Glutamatergic neuron (in vitro differentiated cells): ENCODE data around the gene AXL. TPM values are rescaled to one million over a fixed set of nuclear protein-coding genes. Genes with fewer than 3 reads are reported as not detected.

Experiments
- DNase-seq: peaks from one replicate; pipeline ENCODE4 v3.0.0; 2022
- H3K27ac Mint-ChIP-seq: one replicate; pipeline ENCODE4 v1.8.0; 2020; ENCODE audit warnings: mild to moderate bottlenecking, mixed read lengths, inconsistent platforms; ENCODE audit not compliant: unreplicated experiment
- H3K27me3 Mint-ChIP-seq: one replicate; pipeline ENCODE4 v1.8.0; 2020; ENCODE audit warnings: mild to moderate bottlenecking, moderate library complexity, mixed read lengths, inconsistent platforms; ENCODE audit not compliant: unreplicated experiment
- H3K36me3 Mint-ChIP-seq: one replicate; pipeline ENCODE4 v1.8.0; 2020; ENCODE audit warnings: mild to moderate bottlenecking, mixed read lengths, inconsistent platforms; ENCODE audit not compliant: unreplicated experiment
- H3K4me1 Mint-ChIP-seq: one replicate; pipeline ENCODE4 v1.8.0; 2020; ENCODE audit warnings: mild to moderate bottlenecking, low read depth, mixed read lengths, inconsistent platforms; ENCODE audit not compliant: unreplicated experiment
- H3K4me3 Mint-ChIP-seq: one replicate; pipeline ENCODE4 v1.8.0; 2020; ENCODE audit warnings: mild to moderate bottlenecking, mixed read lengths, inconsistent platforms; ENCODE audit not compliant: unreplicated experiment
- H3K9me3 Mint-ChIP-seq: one replicate; pipeline ENCODE4 v1.8.0; 2020; ENCODE audit warnings: mild to moderate bottlenecking, moderate library complexity, mixed read lengths, inconsistent platforms; ENCODE audit not compliant: unreplicated experiment
- CTCF ChIP-seq: fragments of 200-600 bp; sonication (generic); IDR thresholded peaks from one replicate; pipeline ENCODE4 v1.5.0; 2021; ENCODE audit not compliant: partially characterized antibody, unreplicated experiment
- total RNA-seq: library from RNA; stranded (reverse); fragmentation: NEBNext Ultra II Directional; extraction: Animal tissue kit (Norgen Biotek cat#: 25700); gene quantifications from one replicate; pipeline ENCODE4 v1.2.1, GENCODE V29; 2021; ENCODE audit not compliant: unreplicated experiment

Gene AXL
- total RNA-seq, 1 donor from 2014 or later = not detected

- H3K9me3 Mint-ChIP-seq = peaks cover 20% of the 10 kb centered on the region
- H3K36me3 Mint-ChIP-seq = no peaks in the 10 kb centered on the region
- H3K27ac Mint-ChIP-seq = peak overlapping the region; percentile 97
- peaks cover 16% of the 10 kb centered on the region for H3K4me1 Mint-ChIP-seq
- H3K4me3 Mint-ChIP-seq = peak overlapping the region; percentile 94
- H3K27me3 Mint-ChIP-seq = peaks cover 9% of the 10 kb centered on the region
- no peak for DNase-seq
- no peak for TF ChIP-seq CTCF
These were observed 42.6 kb downstream of the AXL start for GRCh38 chr19:41261474-41262190.

GRCh38 chr19:41263042-41263849 lies 44.2 kb downstream of the AXL start:
- H3K36me3 Mint-ChIP-seq = no peaks in the 10 kb centered on the region
- peaks cover 7% of the 10 kb centered on the region for H3K27me3 Mint-ChIP-seq
- no peak for TF ChIP-seq CTCF
- DNase-seq = peak; percentile 66
- peaks cover 20% of the 10 kb centered on the region for H3K9me3 Mint-ChIP-seq
- H3K4me1 Mint-ChIP-seq = peaks cover 25% of the 10 kb centered on the region
- H3K4me3 Mint-ChIP-seq = peak overlapping the region; percentile 94
- H3K27ac Mint-ChIP-seq = peak overlapping the region; percentile 97

DNA sequence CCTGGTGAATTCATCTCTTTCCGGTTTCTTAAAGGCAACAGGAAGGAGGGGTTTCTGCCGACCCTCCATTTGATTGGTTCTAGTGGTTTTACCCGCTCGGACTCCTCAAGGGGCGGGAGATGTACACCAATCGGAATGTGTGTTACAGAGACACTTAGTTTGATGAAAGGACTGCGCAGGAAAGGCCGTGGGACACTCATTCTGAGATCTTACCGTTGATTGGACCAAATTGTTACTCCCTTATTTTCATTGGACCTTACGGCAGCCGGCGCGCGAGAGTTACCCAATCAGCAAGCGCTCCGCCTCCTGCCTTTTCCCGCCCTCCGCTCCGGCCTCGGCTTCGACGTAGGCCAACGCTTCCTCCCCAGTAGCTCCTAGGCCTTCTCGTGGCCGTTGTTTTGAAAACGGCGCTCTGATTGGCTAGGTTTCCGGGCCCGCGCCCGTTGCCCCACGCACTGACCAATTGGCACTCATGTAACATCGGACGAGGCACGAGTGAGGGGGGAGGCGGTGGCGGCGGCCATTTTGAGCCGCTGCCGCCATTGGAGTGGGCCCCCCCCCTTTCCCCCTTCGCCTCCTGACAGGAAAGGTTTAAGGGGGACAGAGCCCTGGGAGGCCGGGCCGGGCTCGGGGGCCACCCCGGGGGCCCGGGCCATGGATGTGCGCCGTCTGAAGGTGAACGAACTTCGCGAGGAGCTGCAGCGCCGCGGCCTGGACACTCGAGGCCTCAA lies 45.0 kb downstream of the AXL start, which contains the start of gene HNRNPUL1:
Gene HNRNPUL1, plus strand, starts transcription at position 523 of the 731 bp plus-strand sequence. Its CDS starts 132 bp downstream, at position 655.
- peaks cover 20% of the 10 kb centered on the region for H3K9me3 Mint-ChIP-seq
- no peak for TF ChIP-seq CTCF
- peaks cover 25% of the 10 kb centered on the region for H3K4me1 Mint-ChIP-seq
- peaks cover 7% of the 10 kb centered on the region for H3K27me3 Mint-ChIP-seq
- peak within 1 kb of the TSS; percentile 97 for H3K4me3 Mint-ChIP-seq
- H3K27ac Mint-ChIP-seq = peak within 1 kb of the TSS; percentile 97
- peak; percentile 97 for DNase-seq
- H3K36me3 Mint-ChIP-seq = no peaks in the 10 kb centered on the region

DNA sequence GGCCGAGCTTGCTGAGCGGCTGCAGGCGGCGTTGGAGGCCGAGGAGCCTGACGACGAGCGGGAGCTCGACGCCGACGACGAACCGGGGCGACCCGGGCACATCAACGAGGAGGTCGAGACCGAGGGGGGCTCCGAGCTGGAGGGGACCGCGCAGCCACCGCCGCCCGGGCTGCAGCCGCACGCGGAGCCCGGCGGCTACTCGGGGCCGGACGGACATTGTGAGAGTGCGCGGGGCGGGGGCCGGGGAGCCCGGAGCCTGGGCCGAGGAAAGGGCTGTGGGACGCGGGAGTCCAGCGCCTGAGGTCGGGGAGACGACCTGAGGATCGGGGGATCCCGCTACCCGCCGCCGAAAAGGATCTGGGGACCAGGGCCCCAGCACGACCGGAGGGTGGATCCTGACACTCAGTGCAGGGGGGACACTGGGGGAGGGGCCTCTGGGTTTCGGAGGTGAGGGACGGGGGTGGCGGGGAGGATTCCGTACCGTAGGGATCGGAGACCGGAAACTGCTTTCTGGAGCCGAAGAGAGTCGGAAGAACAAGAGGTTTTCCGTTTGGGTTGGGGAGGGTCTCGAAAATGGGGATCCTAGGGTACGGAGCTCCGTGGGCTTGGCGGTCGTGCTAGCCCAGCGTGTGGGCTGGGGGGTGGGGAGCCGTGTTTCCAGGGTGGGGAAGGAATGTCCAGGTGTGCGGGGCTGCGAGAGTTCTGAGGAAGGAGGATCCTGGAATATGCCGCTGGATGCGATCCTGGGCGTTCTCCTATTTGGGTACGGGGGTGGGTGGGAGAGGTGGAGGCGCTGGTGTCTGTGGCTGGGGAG lies 45.8 kb downstream of the AXL start:
- H3K36me3 Mint-ChIP-seq = no peaks in the 10 kb centered on the region
- H3K4me3 Mint-ChIP-seq = peak overlapping the region; percentile 97
- peaks cover 19% of the 10 kb centered on the region for H3K9me3 Mint-ChIP-seq
- peaks cover 7% of the 10 kb centered on the region for H3K27me3 Mint-ChIP-seq
- H3K4me1 Mint-ChIP-seq = peaks cover 25% of the 10 kb centered on the region
- no peak for DNase-seq
- peak overlapping the region; percentile 97 for H3K27ac Mint-ChIP-seq
- TF ChIP-seq CTCF = no peak
